ENCODE measurements around the gene TXNDC5.
A peak's percentile ranks its signal among the peaks of the same experiment; 100 is the strongest.

Gene TXNDC5

GRCh38 chr6:7909323-7910276 is 988 bp downstream of the TXNDC5 start:
- TF ChIP-seq, protein P1, sequence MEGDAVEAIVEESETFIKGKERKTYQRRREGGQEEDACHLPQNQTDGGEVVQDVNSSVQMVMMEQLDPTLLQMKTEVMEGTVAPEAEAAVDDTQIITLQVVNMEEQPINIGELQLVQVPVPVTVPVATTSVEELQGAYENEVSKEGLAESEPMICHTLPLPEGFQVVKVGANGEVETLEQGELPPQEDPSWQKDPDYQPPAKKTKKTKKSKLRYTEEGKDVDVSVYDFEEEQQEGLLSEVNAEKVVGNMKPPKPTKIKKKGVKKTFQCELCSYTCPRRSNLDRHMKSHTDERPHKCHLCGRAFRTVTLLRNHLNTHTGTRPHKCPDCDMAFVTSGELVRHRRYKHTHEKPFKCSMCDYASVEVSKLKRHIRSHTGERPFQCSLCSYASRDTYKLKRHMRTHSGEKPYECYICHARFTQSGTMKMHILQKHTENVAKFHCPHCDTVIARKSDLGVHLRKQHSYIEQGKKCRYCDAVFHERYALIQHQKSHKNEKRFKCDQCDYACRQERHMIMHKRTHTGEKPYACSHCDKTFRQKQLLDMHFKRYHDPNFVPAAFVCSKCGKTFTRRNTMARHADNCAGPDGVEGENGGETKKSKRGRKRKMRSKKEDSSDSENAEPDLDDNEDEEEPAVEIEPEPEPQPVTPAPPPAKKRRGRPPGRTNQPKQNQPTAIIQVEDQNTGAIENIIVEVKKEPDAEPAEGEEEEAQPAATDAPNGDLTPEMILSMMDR (IDR thresholded peaks at IDR 0.05) = no peak
- Histone ChIP-seq H3K4me3 (peak overlapping the region; percentile 97), H3K27ac (peak overlapping the region in 1 of 2 donors; percentile 82)
- DNase-seq (ENCODE audit: low spot score) = no peak

DNA sequence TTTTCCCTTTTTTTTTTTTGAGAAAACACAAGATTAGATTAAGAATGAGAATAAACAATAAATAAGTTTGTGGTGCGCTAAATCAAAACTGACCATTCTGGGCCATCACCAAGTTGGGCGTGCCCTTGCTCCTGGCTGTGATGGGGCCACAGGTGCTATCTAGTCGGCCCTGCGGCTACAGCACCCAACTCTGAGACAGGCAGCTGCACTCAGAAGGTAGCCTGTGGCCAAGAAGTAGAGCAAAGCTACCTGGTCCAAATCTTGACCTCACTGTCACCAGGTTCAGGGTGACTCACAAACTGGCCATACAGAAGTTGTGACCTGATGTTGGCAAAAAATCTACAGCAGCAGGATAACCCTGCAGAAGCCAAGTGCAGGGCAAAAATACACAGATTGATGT is 3.4 kb downstream of the TXNDC5 start:
- DNase-seq (ENCODE audit: low spot score) = no peak
- Histone ChIP-seq H3K27ac (no peak overlapping the region), H3K4me3 (no peak overlapping the region)
- TF ChIP-seq, protein P1 (IDR thresholded peaks at IDR 0.05) = no peak

DNA sequence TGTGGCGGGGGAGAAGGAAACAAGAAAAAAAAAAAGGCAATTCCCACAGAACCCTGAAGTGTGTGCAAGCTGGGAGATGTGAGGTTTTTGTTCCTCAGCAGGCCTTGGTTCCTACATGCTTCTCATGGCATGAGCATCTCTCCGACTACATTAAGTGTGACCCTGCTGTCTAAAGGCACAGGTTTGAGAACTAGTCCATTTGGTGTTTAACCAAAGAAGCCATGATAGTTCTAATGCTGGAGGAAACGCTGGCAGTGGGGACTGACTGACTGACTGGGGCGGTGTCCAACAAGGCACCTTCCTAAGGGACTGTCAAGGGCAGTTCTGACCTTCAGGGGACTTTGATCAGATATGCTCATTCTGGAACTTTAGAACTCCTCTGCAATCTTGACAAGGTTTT is 3.8 kb downstream of the TXNDC5 start:
- TF ChIP-seq, protein P1 (IDR thresholded peaks at IDR 0.05) = no peak
- DNase-seq (ENCODE audit: low spot score) = no peak
- no peak overlapping the region for H3K27ac ChIP-seq
- no peak overlapping the region for H3K4me3 ChIP-seq

DNA sequence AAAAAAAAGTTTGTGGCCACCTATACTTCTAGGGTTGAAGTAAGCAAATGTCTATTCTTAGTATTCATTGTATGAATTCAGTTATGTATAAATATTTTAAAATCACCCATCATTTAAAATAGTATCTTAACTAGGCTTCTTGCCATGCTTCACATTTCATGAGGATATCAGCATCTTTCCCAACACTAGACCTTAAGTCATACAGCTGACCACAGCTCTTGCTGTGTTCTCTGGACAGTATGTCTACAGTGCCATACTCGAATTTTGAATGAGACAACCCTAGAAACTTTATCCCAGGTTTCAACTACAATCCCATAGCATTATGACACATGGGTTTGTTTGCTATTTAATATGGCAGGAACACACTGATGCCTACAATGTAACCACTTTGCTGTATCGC is 5.2 kb downstream of the TXNDC5 start:
- TF ChIP-seq, protein P1 (IDR thresholded peaks at IDR 0.05) = no peak
- H3K4me3 ChIP-seq = no peak overlapping the region
- no peak for DNase-seq (ENCODE audit: low spot score)
- no peak overlapping the region for H3K27ac ChIP-seq

DNA sequence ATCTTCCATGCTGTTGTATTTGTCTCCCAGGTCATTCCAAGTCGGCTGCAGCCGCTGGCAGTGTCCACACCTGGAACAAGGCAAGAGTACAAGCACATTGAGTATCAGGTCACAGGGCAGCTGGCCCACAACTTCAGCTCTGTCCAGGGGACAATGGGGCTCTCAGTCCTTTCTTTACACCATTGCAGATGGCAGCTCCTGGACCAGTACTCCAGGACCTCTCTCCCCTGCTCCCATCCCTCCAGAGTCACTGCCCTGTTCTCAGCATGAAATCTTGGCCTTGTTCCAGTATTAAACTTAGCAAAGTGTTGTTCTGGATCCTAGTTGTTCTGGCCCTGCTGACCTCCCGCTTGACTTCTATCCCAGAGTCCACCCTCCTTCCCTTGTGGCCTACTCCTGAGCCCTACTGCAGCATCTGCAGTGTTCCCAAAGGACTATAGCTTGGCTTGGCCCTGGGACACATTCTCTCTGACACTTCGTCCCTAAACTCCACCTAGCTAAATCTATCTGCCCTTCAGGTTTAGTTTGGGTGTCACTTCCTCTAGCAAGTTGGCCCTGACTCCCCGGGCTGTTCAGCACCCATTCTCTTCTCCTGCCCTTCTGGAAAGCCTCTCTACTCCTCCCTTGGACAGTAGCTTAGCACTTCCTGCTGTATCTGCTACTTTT is 5.8 kb downstream of the TXNDC5 start:
- DNase-seq (ENCODE audit: low spot score) = no peak
- no peak overlapping the region for H3K27ac ChIP-seq

DNA sequence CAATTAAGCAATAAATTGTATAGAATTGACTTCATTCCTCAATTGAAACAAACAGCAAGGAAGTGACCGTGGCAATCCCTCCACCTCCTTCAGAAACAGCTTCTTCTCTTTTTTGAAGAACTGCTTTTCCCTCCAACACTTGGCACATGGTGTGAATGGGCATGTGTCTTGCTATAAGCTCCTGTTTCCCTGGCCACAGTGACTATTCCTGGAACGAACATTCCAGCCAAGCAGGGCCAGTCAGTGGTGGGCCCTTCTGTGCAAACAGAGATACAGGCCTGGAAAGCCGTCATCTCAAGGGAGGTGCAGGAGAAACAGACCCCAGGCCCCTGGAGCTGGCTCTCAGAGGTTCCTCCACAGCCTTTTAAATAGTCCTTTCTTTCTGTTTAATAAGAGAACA is 6.9 kb downstream of the TXNDC5 start:
- Histone ChIP-seq H3K27ac (no peak overlapping the region), H3K4me3 (no peak overlapping the region)
- no peak for DNase-seq (ENCODE audit: low spot score)
- TF ChIP-seq, protein P1 (IDR thresholded peaks at IDR 0.05) = no peak

More for the DNA sequence above, 5.8 kb downstream of the TXNDC5 start:
- no peak overlapping the region for H3K4me3 ChIP-seq
- TF ChIP-seq, protein P1 (IDR thresholded peaks at IDR 0.05) = no peak
